Measurements from ENCODE around the gene CLGN.

CLGN gene

GRCh38 chr4:140351093-140352075 lies 76.1 kb downstream of the CLGN start:
- H3K36me3 ChIP-seq = no peaks in the 10 kb centered on the region
- H3K27ac ChIP-seq = peak overlapping the region; percentile 46
- no peak overlapping the region for H3K4me3 ChIP-seq (ENCODE audit: low read depth, low read length)
- TF ChIP-seq CTCF (IDR thresholded peaks at IDR 0.05; ENCODE audit: low read depth, low read length) = no peak
- peak; percentile 49 for DNase-seq
- H3K9me3 ChIP-seq (ENCODE audit: severe bottlenecking) = no peaks in the 10 kb centered on the region
- no peaks in the 10 kb centered on the region for H3K27me3 ChIP-seq (ENCODE audit: insufficient read depth, low read depth, severe bottlenecking)

- no peak for TF ChIP-seq CTCF (IDR thresholded peaks at IDR 0.05; ENCODE audit: low read depth, low read length)
- DNase-seq = no peak
- Histone ChIP-seq H3K36me3 (no peaks in the 10 kb centered on the region), H3K27ac (no peak overlapping the region), H3K4me3 (ENCODE audit: low read depth, low read length) (no peak overlapping the region), H3K9me3 (ENCODE audit: severe bottlenecking) (no peaks in the 10 kb centered on the region), H3K27me3 (ENCODE audit: insufficient read depth, low read depth, severe bottlenecking) (no peaks in the 10 kb centered on the region)
Observed at GRCh38 chr4:140349816-140350215, 77.6 kb downstream of the CLGN start.

- Histone ChIP-seq H3K27me3 (ENCODE audit: insufficient read depth, low read depth, severe bottlenecking) (no peaks in the 10 kb centered on the region), H3K4me3 (ENCODE audit: low read depth, low read length) (no peak overlapping the region), H3K9me3 (ENCODE audit: severe bottlenecking) (no peaks in the 10 kb centered on the region), H3K27ac (no peak overlapping the region), H3K36me3 (no peaks in the 10 kb centered on the region)
- no peak for TF ChIP-seq CTCF (IDR thresholded peaks at IDR 0.05; ENCODE audit: low read depth, low read length)
- DNase-seq = no peak
Observed at GRCh38 chr4:140346136-140346535, 81.3 kb downstream of the CLGN start.

GRCh38 chr4:140344621-140345020 lies 82.8 kb downstream of the CLGN start:
- H3K27me3 ChIP-seq (ENCODE audit: insufficient read depth, low read depth, severe bottlenecking) = no peaks in the 10 kb centered on the region
- no peaks in the 10 kb centered on the region for H3K9me3 ChIP-seq (ENCODE audit: severe bottlenecking)
- DNase-seq = no peak
- no peaks in the 10 kb centered on the region for H3K36me3 ChIP-seq
- no peak overlapping the region for H3K27ac ChIP-seq
- H3K4me3 ChIP-seq (ENCODE audit: low read depth, low read length) = no peak overlapping the region
- TF ChIP-seq CTCF (IDR thresholded peaks at IDR 0.05; ENCODE audit: low read depth, low read length) = no peak

GRCh38 chr4:140344101-140344500 lies 83.3 kb downstream of the CLGN start:
- DNase-seq = no peak
- no peak overlapping the region for H3K27ac ChIP-seq
- H3K9me3 ChIP-seq (ENCODE audit: severe bottlenecking) = no peaks in the 10 kb centered on the region
- no peak for TF ChIP-seq CTCF (IDR thresholded peaks at IDR 0.05; ENCODE audit: low read depth, low read length)
- no peak overlapping the region for H3K4me3 ChIP-seq (ENCODE audit: low read depth, low read length)
- H3K36me3 ChIP-seq = no peaks in the 10 kb centered on the region
- no peaks in the 10 kb centered on the region for H3K27me3 ChIP-seq (ENCODE audit: insufficient read depth, low read depth, severe bottlenecking)
